Nephron progenitor cell (in vitro differentiated cells): ENCODE data around the gene PDE4D.

Experiments used
- DNase-seq: peaks from one replicate; pipeline ENCODE4 v3.0.0; 2021
- H3K27ac Mint-ChIP-seq: 2 replicates; pipeline ENCODE4 v1.8.0; 2021; ENCODE audit warnings: mild to moderate bottlenecking, moderate library complexity, mixed read lengths
- H3K27me3 Mint-ChIP-seq: 2 replicates; pipeline ENCODE4 v1.8.0; 2021; ENCODE audit warnings: mild to moderate bottlenecking, low read depth, mixed read lengths; ENCODE audit not compliant: poor library complexity
- H3K36me3 Mint-ChIP-seq: 2 replicates; pipeline ENCODE4 v1.8.0; 2021; ENCODE audit warnings: low read depth, mixed read lengths
- H3K4me1 Mint-ChIP-seq: 2 replicates; pipeline ENCODE4 v1.8.0; 2021; ENCODE audit warnings: mixed read lengths
- H3K4me3 Mint-ChIP-seq: 2 replicates; pipeline ENCODE4 v1.8.0; 2021; ENCODE audit warnings: mild to moderate bottlenecking, moderate library complexity, mixed read lengths
- H3K9me3 Mint-ChIP-seq: 2 replicates; pipeline ENCODE4 v1.8.0; 2021; ENCODE audit warnings: mild to moderate bottlenecking, moderate library complexity, mixed read lengths
- TF ChIP-seq, protein P1 (sequence below): fragments of 200-600 bp; sonication (generic); IDR thresholded peaks from 2 replicates; pipeline ENCODE4 v1.5.0; 2021; ENCODE audit warnings: antibody characterized with exemption

PDE4D gene

DNA sequence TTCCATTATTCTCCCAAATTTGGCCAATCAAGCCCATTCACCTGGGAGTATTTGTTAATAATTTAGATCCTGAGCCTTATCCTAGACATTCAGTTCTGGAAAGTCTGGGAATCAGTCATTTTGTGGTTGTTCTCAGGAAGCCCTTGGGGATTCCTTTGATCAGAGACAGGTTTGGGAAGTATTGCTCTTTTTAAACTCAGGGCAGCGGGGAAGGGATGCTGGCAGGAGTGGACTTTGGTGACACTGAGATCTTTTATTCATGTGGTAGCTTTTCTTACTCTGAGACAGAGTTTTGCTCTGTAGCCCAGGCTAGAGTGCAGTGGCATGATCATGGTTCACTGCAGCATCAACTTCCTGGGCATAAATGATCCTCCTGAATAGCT, 723.8 kb downstream of the PDE4D start:
- H3K27ac Mint-ChIP-seq, result no peak overlapping the region
- no peak overlapping the region for H3K4me3 Mint-ChIP-seq
- TF ChIP-seq, protein P1, sequence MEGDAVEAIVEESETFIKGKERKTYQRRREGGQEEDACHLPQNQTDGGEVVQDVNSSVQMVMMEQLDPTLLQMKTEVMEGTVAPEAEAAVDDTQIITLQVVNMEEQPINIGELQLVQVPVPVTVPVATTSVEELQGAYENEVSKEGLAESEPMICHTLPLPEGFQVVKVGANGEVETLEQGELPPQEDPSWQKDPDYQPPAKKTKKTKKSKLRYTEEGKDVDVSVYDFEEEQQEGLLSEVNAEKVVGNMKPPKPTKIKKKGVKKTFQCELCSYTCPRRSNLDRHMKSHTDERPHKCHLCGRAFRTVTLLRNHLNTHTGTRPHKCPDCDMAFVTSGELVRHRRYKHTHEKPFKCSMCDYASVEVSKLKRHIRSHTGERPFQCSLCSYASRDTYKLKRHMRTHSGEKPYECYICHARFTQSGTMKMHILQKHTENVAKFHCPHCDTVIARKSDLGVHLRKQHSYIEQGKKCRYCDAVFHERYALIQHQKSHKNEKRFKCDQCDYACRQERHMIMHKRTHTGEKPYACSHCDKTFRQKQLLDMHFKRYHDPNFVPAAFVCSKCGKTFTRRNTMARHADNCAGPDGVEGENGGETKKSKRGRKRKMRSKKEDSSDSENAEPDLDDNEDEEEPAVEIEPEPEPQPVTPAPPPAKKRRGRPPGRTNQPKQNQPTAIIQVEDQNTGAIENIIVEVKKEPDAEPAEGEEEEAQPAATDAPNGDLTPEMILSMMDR, result no peak
- H3K27me3 Mint-ChIP-seq, result no peaks in the 10 kb centered on the region
- H3K4me1 Mint-ChIP-seq, result peaks cover 53% of the 10 kb centered on the region
- H3K36me3 Mint-ChIP-seq, result no peaks in the 10 kb centered on the region
- peaks cover 4% of the 10 kb centered on the region for H3K9me3 Mint-ChIP-seq
- DNase-seq, result no peak

DNA sequence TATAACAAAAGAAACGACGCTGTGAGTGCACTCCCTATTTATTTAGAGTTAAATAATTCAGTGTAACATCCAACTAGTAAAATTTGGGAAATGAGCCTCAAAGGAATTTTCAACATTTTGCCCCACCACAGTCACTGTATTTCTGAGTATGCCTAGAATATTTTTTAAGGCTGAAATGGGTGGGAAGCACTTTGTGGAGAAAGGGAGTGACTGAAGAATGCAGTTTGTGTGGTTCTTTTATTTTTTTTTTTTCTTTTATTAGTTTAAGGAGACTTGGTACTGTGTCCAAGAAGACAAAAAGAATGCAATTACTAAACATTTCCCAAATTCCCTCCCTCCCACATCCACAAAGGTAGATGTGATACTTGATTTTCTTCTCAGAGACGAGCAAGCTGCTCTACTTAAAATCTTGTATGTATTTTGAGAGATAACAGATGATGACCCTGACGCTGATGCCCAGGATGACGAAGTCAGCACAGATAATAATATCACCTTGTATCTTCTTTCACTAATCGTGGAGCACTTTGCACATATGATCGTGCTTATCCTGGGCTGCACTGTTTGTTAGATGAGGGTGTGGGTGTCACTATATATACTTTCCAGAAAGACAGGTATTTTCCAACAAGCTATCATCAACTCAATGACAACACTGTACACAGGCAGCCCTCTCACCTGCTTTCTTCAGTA, 724.3 kb downstream of the PDE4D start:
- Mint-ChIP-seq H3K4me1 (peaks cover 56% of the 10 kb centered on the region), H3K4me3 (no peak overlapping the region), H3K27ac (no peak overlapping the region), H3K9me3 (peaks cover 4% of the 10 kb centered on the region), H3K27me3 (no peaks in the 10 kb centered on the region), H3K36me3 (no peaks in the 10 kb centered on the region)
- TF ChIP-seq, protein P1, result no peak
- no peak for DNase-seq

DNA sequence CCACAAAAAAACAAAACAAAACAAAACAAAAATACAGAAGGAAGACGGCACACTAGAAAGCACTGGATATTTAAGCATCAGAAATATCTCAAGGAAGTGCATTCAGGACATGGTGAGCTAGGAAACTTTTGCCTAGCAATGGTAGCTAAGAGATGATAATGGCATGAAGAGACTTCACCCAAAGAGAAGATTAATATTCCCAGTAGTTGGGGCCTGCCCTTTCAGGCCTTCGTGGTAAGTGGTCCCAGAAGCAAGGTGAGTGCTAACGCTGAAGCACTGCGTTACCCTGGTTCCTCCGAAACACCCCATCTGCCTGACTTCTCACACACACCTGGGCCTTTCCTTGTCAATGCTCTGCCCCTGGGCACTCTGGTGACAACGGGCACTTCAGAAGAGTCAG, 725.5 kb downstream of the PDE4D start:
- no peak overlapping the region for H3K27ac Mint-ChIP-seq
- TF ChIP-seq, protein P1, result no peak
- H3K27me3 Mint-ChIP-seq, result no peaks in the 10 kb centered on the region
- peaks cover 52% of the 10 kb centered on the region for H3K4me1 Mint-ChIP-seq
- no peak overlapping the region for H3K4me3 Mint-ChIP-seq
- DNase-seq, result no peak
- H3K9me3 Mint-ChIP-seq, result peaks cover 4% of the 10 kb centered on the region
- H3K36me3 Mint-ChIP-seq, result no peaks in the 10 kb centered on the region

DNA sequence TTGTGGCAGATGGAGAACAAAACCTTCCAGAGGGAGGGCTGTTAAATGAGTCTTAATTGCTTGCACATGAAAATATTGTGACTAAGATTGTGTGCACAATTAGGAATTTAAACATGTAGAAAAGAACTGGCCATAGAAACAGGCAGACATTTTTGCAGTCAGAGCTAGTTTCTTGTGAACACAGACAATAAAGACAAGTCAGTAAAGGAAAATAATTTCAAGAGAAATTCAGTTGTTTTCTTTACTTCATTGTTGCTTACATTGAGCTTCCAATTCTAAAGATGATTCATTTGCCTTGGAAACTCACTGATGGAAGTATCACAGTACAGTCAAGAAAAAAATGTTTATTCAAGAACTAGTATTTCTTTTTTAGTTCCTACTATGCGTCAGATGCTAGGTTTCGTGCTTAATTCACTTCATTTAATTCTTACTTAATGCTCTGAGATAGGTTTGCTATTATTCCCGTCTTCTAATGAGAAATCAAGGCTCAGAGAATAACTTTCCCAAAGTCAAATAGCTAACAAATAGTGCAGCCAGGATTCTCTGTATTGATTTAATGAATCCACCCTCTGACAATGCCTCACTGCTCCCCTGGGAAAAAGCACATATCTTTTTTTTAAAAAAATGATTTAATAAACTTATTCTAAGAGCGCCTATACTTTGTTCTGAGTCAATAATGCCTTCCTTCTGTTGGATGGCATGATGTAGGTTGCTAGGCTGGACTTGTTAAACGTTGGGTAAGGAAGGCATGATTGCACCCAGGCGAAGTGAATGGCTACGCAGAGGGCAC, 729.3 kb downstream of the PDE4D start:
- Mint-ChIP-seq H3K4me1 (peaks cover 40% of the 10 kb centered on the region), H3K27me3 (no peaks in the 10 kb centered on the region), H3K27ac (no peak overlapping the region), H3K36me3 (no peaks in the 10 kb centered on the region), H3K9me3 (no peaks in the 10 kb centered on the region), H3K4me3 (no peak overlapping the region)
- no peak for DNase-seq
- TF ChIP-seq, protein P1, result no peak

DNA sequence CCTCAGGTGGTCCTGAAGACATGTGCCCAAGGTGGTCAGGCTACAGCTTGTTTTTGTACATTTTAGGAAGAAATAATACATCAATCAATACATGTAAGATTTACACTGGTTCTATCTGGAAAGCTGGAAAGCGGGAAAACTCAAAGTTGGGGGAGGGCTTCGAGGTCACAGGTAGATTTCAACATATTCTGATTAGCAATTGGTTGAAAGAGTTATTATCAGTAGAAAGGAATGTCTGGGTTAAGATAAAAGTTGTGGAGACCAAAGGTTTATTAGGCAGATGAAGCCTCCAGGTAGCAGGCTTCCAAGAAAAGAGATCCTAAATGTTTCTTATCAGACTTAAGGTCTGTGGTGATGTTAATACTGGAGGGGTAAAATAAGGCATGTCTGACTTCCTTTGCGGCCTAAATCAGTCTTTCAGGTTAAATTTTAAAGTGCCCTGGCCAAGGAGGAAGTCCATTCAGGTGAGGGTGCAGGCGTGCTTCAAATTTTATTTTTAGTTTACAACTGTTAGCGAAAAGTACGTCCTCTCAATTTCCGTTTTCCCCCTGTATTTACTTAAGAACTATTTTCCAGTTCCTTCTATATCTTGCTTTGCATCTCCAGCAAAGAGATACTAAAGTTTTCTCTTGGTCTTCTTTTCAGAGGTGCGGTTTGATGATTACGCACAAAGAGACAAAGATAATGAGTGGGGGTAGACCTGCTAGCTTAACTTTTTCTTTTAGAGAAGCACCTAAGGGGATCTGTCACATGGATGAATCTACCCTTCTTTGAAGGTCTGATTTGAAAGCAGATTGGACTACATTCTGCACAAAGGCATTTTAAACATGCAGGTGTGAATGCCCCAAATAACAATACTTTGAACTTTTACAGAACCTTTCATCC, 732.1 kb downstream of the PDE4D start:
- TF ChIP-seq, protein P1, result no peak
- H3K4me3 Mint-ChIP-seq, result no peak overlapping the region
- DNase-seq, result no peak
- H3K27ac Mint-ChIP-seq, result no peak overlapping the region
- no peaks in the 10 kb centered on the region for H3K9me3 Mint-ChIP-seq
- no peaks in the 10 kb centered on the region for H3K36me3 Mint-ChIP-seq
- no peaks in the 10 kb centered on the region for H3K27me3 Mint-ChIP-seq
- peaks cover 23% of the 10 kb centered on the region for H3K4me1 Mint-ChIP-seq
